Activated CD4-positive, CD25-positive, alpha-beta regulatory T cell treated with anti-CD3 and anti-CD28 coated beads, Interleukin-2, amount 50 U/mL, for 16 hours (primary cell): Measurements from ENCODE around the gene SH3BP5L.

Source experiments
- DNase-seq: peaks from one replicate; pipeline ENCODE4 v3.0.0-alpha.2; 2020; ENCODE audit warnings: low read depth, low spot score

SH3BP5L gene

GRCh38 chr1:248825909-248826760 lies at the start of gene SH3BP5L:
TSS of gene SH3BP5L (minus strand) at chr1:248825915. CDS start at chr1:248824935, 980 bp downstream.
- peak; percentile 82 for DNase-seq

GRCh38 chr1:248873993-248874533 lies 48.3 kb upstream of the SH3BP5L start:
- DNase-seq = peak; percentile 65

GRCh38 chr1:248873409-248873992 lies 47.8 kb upstream of the SH3BP5L start:
- peak; percentile 78 for DNase-seq

GRCh38 chr1:248872752-248873408 lies 47.2 kb upstream of the SH3BP5L start:
- DNase-seq = no peak

GRCh38 chr1:248871837-248872401 lies 46.2 kb upstream of the SH3BP5L start:
- no peak for DNase-seq

GRCh38 chr1:248862998-248863881 lies 37.5 kb upstream of the SH3BP5L start:
- DNase-seq = peak; percentile 58

- no peak for DNase-seq
Measured at GRCh38 chr1:248862695-248862997, 36.9 kb upstream of the SH3BP5L start.

- no peak for DNase-seq
Measured at GRCh38 chr1:248861616-248862015, 35.9 kb upstream of the SH3BP5L start.

- DNase-seq = no peak
Measured at GRCh38 chr1:248860007-248860406, 34.3 kb upstream of the SH3BP5L start.

- peak; percentile 94 for DNase-seq
Measured at GRCh38 chr1:248858891-248859889, 33.5 kb upstream of the SH3BP5L start, which contains the start of gene ZNF692. TSS of gene ZNF692 (minus strand) at chr1:248859085. CDS start at chr1:248858309, 776 bp downstream.

- DNase-seq = no peak
Measured at GRCh38 chr1:248858096-248858890, 32.6 kb upstream of the SH3BP5L start.

- no peak for DNase-seq
Measured at GRCh38 chr1:248857749-248858095, 32.0 kb upstream of the SH3BP5L start.

- DNase-seq = no peak
Measured at GRCh38 chr1:248857201-248857600, 31.5 kb upstream of the SH3BP5L start.

GRCh38 chr1:248856176-248856575 lies 30.5 kb upstream of the SH3BP5L start:
- no peak for DNase-seq

GRCh38 chr1:248855580-248855979 lies 29.9 kb upstream of the SH3BP5L start:
- no peak for DNase-seq

GRCh38 chr1:248853663-248854375 lies 28.1 kb upstream of the SH3BP5L start:
- no peak for DNase-seq

- DNase-seq = no peak
Measured at GRCh38 chr1:248852481-248853405, 27.0 kb upstream of the SH3BP5L start.
